Endodermal cell (in vitro differentiated cells): ENCODE results near the gene MAP3K4. TPM values are rescaled to one million over a fixed set of nuclear protein-coding genes. Genes with fewer than 3 reads are reported as not detected.

Experiments
- DNase-seq: peaks from one replicate; pipeline ENCODE4 v3.0.0-alpha.2; 2017
- H3K27ac ChIP-seq: 2 replicates; pipeline ENCODE4 v1.5.1; 2013; ENCODE audit warnings: mild to moderate bottlenecking, low read depth, low read length, moderate library complexity
- H3K27me3 ChIP-seq: 2 replicates; pipeline ENCODE4 v1.6.1; 2013; ENCODE audit warnings: mild to moderate bottlenecking, low read length, moderate library complexity; ENCODE audit not compliant: insufficient read depth, control insufficient read depth, poor library complexity, severe bottlenecking
- H3K36me3 ChIP-seq: 2 replicates; pipeline ENCODE4 v1.7.0; 2013; ENCODE audit warnings: mild to moderate bottlenecking, low read length, moderate library complexity; ENCODE audit not compliant: control insufficient read depth, insufficient read depth
- H3K4me1 ChIP-seq: one replicate; pipeline ENCODE4 v1.7.0; 2013; ENCODE audit warnings: low read length; ENCODE audit not compliant: control insufficient read depth, insufficient read depth
- H3K4me3 ChIP-seq: 2 replicates; pipeline ENCODE4 v1.5.1; 2013; ENCODE audit warnings: mild to moderate bottlenecking, low read length, moderate library complexity
- H3K9ac ChIP-seq: 2 replicates; pipeline ENCODE4 v1.6.1; 2013; ENCODE audit warnings: mild to moderate bottlenecking, low read length, moderate library complexity; ENCODE audit not compliant: poor library complexity, severe bottlenecking; ENCODE audit errors: extremely low read depth
- H3K9me3 ChIP-seq: 2 replicates; pipeline ENCODE4 v1.6.1; 2013; ENCODE audit warnings: mild to moderate bottlenecking, low read length, moderate library complexity; ENCODE audit not compliant: control insufficient read depth
- H3K27ac Mint-ChIP-seq: 2 replicates; pipeline ENCODE4 v1.8.0; 2020; ENCODE audit warnings: mixed read lengths
- H3K27me3 Mint-ChIP-seq: 2 replicates; pipeline ENCODE4 v1.8.0; 2021; ENCODE audit warnings: mild to moderate bottlenecking, mixed read lengths; ENCODE audit not compliant: insufficient read depth
- H3K36me3 Mint-ChIP-seq: 2 replicates; pipeline ENCODE4 v1.8.0; 2020; ENCODE audit warnings: low read depth, mixed read lengths
- H3K4me1 Mint-ChIP-seq: 2 replicates; pipeline ENCODE4 v1.8.0; 2020; ENCODE audit warnings: mixed read lengths
- H3K4me3 Mint-ChIP-seq: 2 replicates; pipeline ENCODE4 v1.8.0; 2020; ENCODE audit warnings: mild to moderate bottlenecking, moderate library complexity, mixed read lengths
- H3K9me3 Mint-ChIP-seq: 2 replicates; pipeline ENCODE4 v1.8.0; 2020; ENCODE audit warnings: mild to moderate bottlenecking, mixed read lengths
- CTCF ChIP-seq: fragments of 200-600 bp; sonication (generic); conservative IDR thresholded peaks from 2 replicates; pipeline ENCODE4 v1.5.0; 2021; ENCODE audit warnings: antibody characterized with exemption, mild to moderate bottlenecking
- WGBS, 2 experiments: methylation state at CpG; one replicate each; pipeline versions ENCODE4 v1.1.5 to v1.1.7; 2013; ENCODE audit warnings: missing lambda C conversion rate in 2 of 2, mixed read lengths in 1 of 2; ENCODE audit not compliant: insufficient coverage in 1 of 2, insufficient read length in 1 of 2; 5-methylcytosine and 5-hydroxymethylcytosine counted together
- total RNA-seq, 2 donors: library from RNA; stranded (reverse); fragmentation: NEBNext Ultra II Directional in 1 of 2; extraction: Animal tissue kit (Norgen Biotek cat#: 25700) in 1 of 2; gene quantifications; 2 replicates in 1 of 2; 3 replicates in 1 of 2; pipeline ENCODE4 v1.2.1, GENCODE V29; 2021

Gene MAP3K4
- total RNA-seq, 2 donors from 2014 or later, result 82.8 to 105 TPM

GRCh38 chr6:161082215-161082614, 90.6 kb downstream of the MAP3K4 start:
- no peak overlapping the region for H3K27ac Mint-ChIP-seq
- H3K9ac ChIP-seq, result no peak overlapping the region
- H3K27ac ChIP-seq, result peak overlapping the region; percentile 11
- no peaks in the 10 kb centered on the region for H3K4me1 ChIP-seq
- no peaks in the 10 kb centered on the region for H3K27me3 ChIP-seq
- no peaks in the 10 kb centered on the region for H3K4me1 Mint-ChIP-seq
- no peak overlapping the region for H3K4me3 ChIP-seq
- no peak for DNase-seq
- no peaks in the 10 kb centered on the region for H3K27me3 Mint-ChIP-seq
- no peaks in the 10 kb centered on the region for H3K9me3 Mint-ChIP-seq
- H3K36me3 Mint-ChIP-seq, result peaks cover 27% of the 10 kb centered on the region
- no peak overlapping the region for H3K4me3 Mint-ChIP-seq
- WGBS, 2 experiments, result 93 to 100% methylated on average over 2 of the region's 2 CpGs
- no peak for TF ChIP-seq CTCF
- H3K36me3 ChIP-seq, result peaks cover 82% of the 10 kb centered on the region
- no peaks in the 10 kb centered on the region for H3K9me3 ChIP-seq

GRCh38 chr6:161085246-161085645, 93.7 kb downstream of the MAP3K4 start:
- no peaks in the 10 kb centered on the region for H3K27me3 ChIP-seq
- no peak for TF ChIP-seq CTCF
- DNase-seq, result no peak
- Mint-ChIP-seq H3K4me1 (no peaks in the 10 kb centered on the region), H3K27me3 (no peaks in the 10 kb centered on the region), H3K27ac (no peak overlapping the region), H3K4me3 (no peak overlapping the region), H3K9me3 (no peaks in the 10 kb centered on the region), H3K36me3 (peaks cover 45% of the 10 kb centered on the region)
- 95 to 100% methylated on average over 5 of the region's 5 CpGs for WGBS, 2 experiments
- H3K9me3 ChIP-seq, result no peaks in the 10 kb centered on the region
- H3K36me3 ChIP-seq, result peaks cover 99% of the 10 kb centered on the region
- H3K9ac ChIP-seq, result no peak overlapping the region
- H3K4me1 ChIP-seq, result no peaks in the 10 kb centered on the region
- H3K27ac ChIP-seq, result no peak overlapping the region
- no peak overlapping the region for H3K4me3 ChIP-seq

- Mint-ChIP-seq H3K27ac (no peak overlapping the region), H3K36me3 (peaks cover 61% of the 10 kb centered on the region), H3K4me3 (no peak overlapping the region), H3K27me3 (no peaks in the 10 kb centered on the region), H3K4me1 (no peaks in the 10 kb centered on the region), H3K9me3 (no peaks in the 10 kb centered on the region)
- TF ChIP-seq CTCF, result no peak
- Histone ChIP-seq H3K9me3 (no peaks in the 10 kb centered on the region), H3K36me3 (peaks cover 95% of the 10 kb centered on the region), H3K27me3 (no peaks in the 10 kb centered on the region), H3K27ac (no peak overlapping the region), H3K4me1 (no peaks in the 10 kb centered on the region), H3K4me3 (no peak overlapping the region), H3K9ac (no peak overlapping the region)
- 85 to 88% methylated on average over 2 of the region's 2 CpGs for WGBS, 2 experiments
- no peak for DNase-seq
Measured at GRCh38 chr6:161088676-161089328, 97.2 kb downstream of the MAP3K4 start.
